ENCODE data around the gene KRTAP4-16.

Gene KRTAP4-16

DNA sequence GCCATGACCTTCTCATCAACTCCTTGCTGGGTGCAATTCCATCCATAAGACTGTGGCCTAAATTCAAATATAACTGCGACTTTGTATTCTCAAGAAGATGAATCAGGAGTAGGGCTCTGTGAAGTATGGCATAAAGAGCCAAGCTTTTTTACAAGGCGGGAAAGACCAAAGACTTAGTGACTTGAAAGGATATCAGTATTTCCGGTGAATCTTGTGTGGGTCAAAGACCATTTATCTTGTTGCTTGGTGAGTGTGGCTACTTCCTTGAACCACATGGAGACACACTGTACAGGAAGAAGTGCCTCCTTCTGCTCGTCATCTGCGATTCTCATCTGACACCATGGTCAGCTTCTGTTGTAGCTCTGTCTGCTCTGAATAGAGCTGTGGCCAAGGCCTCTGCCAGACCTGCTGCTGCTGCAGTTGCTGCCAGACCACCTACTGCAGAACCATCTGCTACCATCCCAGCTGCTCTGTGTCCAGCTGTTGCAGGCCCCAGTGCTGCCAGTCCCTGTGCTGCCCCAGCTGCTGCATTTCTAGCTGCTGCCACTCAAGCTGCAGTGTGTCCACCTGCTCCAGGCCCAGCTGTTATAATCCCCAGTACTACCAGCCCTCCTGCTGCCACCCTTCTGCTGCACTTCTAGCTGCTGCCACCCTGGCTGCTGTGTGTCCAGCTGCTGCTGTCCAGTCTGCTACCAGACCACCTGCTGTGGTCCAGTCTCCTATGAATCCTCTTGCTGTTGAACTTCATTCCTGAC is 30.2 kb downstream of the KRTAP4-16 start:
- Histone ChIP-seq H3K4me1 (ENCODE audit: insufficient read depth, low read length) (no peaks in the 10 kb centered on the region), H2AFZ (ENCODE audit: low read depth, low read length) (no peak overlapping the region), H3K9me3 (ENCODE audit: insufficient read depth, low read length, severe bottlenecking) (no peaks in the 10 kb centered on the region), H3K79me2 (ENCODE audit: insufficient read depth, low read length) (no peaks in the 10 kb centered on the region), H3K36me3 (ENCODE audit: insufficient read depth, low read length) (no peaks in the 10 kb centered on the region), H3K4me3 (ENCODE audit: low read depth in 1 of 2, low read length in 2 of 2) (no peak overlapping the region), H3K27me3 (ENCODE audit: insufficient read depth, low read length, poor library complexity) (peaks cover 9% of the 10 kb centered on the region), H4K20me1 (ENCODE audit: insufficient read depth, low read length) (no peaks in the 10 kb centered on the region), H3K9ac (ENCODE audit: low read depth, low read length) (no peak overlapping the region), H3K4me2 (ENCODE audit: insufficient read depth, low read length) (no peak overlapping the region), H3K27ac (ENCODE audit: low read length) (no peak overlapping the region)
- no peak for DNase-seq
- no peak for TF ChIP-seq EZH2 (IDR thresholded peaks at IDR 0.05; ENCODE audit: borderline replicate concordance, low read depth, low read length, severe bottlenecking)
- TF ChIP-seq, protein P1, sequence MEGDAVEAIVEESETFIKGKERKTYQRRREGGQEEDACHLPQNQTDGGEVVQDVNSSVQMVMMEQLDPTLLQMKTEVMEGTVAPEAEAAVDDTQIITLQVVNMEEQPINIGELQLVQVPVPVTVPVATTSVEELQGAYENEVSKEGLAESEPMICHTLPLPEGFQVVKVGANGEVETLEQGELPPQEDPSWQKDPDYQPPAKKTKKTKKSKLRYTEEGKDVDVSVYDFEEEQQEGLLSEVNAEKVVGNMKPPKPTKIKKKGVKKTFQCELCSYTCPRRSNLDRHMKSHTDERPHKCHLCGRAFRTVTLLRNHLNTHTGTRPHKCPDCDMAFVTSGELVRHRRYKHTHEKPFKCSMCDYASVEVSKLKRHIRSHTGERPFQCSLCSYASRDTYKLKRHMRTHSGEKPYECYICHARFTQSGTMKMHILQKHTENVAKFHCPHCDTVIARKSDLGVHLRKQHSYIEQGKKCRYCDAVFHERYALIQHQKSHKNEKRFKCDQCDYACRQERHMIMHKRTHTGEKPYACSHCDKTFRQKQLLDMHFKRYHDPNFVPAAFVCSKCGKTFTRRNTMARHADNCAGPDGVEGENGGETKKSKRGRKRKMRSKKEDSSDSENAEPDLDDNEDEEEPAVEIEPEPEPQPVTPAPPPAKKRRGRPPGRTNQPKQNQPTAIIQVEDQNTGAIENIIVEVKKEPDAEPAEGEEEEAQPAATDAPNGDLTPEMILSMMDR (IDR thresholded peaks at IDR 0.05; ENCODE audit: borderline replicate concordance, extremely low read depth, low read length, poor library complexity, severe bottlenecking), result no peak
- no peak for ATAC-seq (ENCODE audit: insufficient read depth, low read depth)

DNA sequence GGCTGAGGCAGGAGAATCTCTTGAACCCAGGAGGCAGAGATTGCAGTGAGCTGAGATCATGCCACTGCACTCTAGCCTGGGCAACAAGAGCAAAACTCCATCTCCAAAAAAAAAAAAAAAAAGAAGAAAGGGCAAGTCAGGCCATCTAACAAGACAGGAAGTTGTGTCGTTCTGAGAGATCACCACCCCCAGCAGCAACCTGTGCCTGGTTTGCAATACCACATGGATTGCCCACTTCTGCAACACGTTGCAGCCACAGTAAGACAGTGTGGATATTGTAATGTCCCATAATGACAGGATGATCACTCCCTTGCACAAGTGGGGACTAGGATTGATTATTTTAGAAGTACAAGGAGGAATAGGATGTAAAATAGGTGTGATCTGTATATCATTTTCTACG is 33.0 kb downstream of the KRTAP4-16 start:
- Histone ChIP-seq H3K4me1 (ENCODE audit: insufficient read depth, low read length) (no peaks in the 10 kb centered on the region), H4K20me1 (ENCODE audit: insufficient read depth, low read length) (no peaks in the 10 kb centered on the region), H3K9me3 (ENCODE audit: insufficient read depth, low read length, severe bottlenecking) (no peaks in the 10 kb centered on the region), H2AFZ (ENCODE audit: low read depth, low read length) (no peak overlapping the region), H3K9ac (ENCODE audit: low read depth, low read length) (no peak overlapping the region), H3K4me2 (ENCODE audit: insufficient read depth, low read length) (no peak overlapping the region), H3K27ac (ENCODE audit: low read length) (no peak overlapping the region), H3K27me3 (ENCODE audit: insufficient read depth, low read length, poor library complexity) (peaks cover 4% of the 10 kb centered on the region), H3K79me2 (ENCODE audit: insufficient read depth, low read length) (no peaks in the 10 kb centered on the region), H3K4me3 (ENCODE audit: low read depth in 1 of 2, low read length in 2 of 2) (no peak overlapping the region), H3K36me3 (ENCODE audit: insufficient read depth, low read length) (no peaks in the 10 kb centered on the region)
- no peak for ATAC-seq (ENCODE audit: insufficient read depth, low read depth)
- no peak for DNase-seq
- TF ChIP-seq, protein P1 (IDR thresholded peaks at IDR 0.05; ENCODE audit: borderline replicate concordance, extremely low read depth, low read length, poor library complexity, severe bottlenecking), result no peak
- no peak for TF ChIP-seq EZH2 (IDR thresholded peaks at IDR 0.05; ENCODE audit: borderline replicate concordance, low read depth, low read length, severe bottlenecking)

GRCh38 chr17:41067281-41067680 is 34.7 kb downstream of the KRTAP4-16 start:
- TF ChIP-seq EZH2 (IDR thresholded peaks at IDR 0.05; ENCODE audit: borderline replicate concordance, low read depth, low read length, severe bottlenecking), result no peak
- TF ChIP-seq, protein P1 (IDR thresholded peaks at IDR 0.05; ENCODE audit: borderline replicate concordance, extremely low read depth, low read length, poor library complexity, severe bottlenecking), result no peak
- DNase-seq (no peak), ATAC-seq (ENCODE audit: insufficient read depth, low read depth) (no peak)
- Histone ChIP-seq H3K4me2 (ENCODE audit: insufficient read depth, low read length) (no peak overlapping the region), H3K79me2 (ENCODE audit: insufficient read depth, low read length) (no peaks in the 10 kb centered on the region), H2AFZ (ENCODE audit: low read depth, low read length) (no peak overlapping the region), H3K9ac (ENCODE audit: low read depth, low read length) (no peak overlapping the region), H3K27ac (ENCODE audit: low read length) (no peak overlapping the region), H3K9me3 (ENCODE audit: insufficient read depth, low read length, severe bottlenecking) (no peaks in the 10 kb centered on the region), H3K27me3 (ENCODE audit: insufficient read depth, low read length, poor library complexity) (peaks cover 4% of the 10 kb centered on the region), H3K4me1 (ENCODE audit: insufficient read depth, low read length) (no peaks in the 10 kb centered on the region), H4K20me1 (ENCODE audit: insufficient read depth, low read length) (no peaks in the 10 kb centered on the region), H3K36me3 (ENCODE audit: insufficient read depth, low read length) (no peaks in the 10 kb centered on the region), H3K4me3 (ENCODE audit: low read depth in 1 of 2, low read length in 2 of 2) (no peak overlapping the region)
